Nucleus accumbens (tissue), 56 donors: ENCODE measurements around the gene JADE3.

ENCODE experiments used
- DNase-seq, 56 donors: peaks; one replicate each; lab custom pipeline; 2025; lab: John Stamatoyannopoulos, UW

JADE3 gene

DNA sequence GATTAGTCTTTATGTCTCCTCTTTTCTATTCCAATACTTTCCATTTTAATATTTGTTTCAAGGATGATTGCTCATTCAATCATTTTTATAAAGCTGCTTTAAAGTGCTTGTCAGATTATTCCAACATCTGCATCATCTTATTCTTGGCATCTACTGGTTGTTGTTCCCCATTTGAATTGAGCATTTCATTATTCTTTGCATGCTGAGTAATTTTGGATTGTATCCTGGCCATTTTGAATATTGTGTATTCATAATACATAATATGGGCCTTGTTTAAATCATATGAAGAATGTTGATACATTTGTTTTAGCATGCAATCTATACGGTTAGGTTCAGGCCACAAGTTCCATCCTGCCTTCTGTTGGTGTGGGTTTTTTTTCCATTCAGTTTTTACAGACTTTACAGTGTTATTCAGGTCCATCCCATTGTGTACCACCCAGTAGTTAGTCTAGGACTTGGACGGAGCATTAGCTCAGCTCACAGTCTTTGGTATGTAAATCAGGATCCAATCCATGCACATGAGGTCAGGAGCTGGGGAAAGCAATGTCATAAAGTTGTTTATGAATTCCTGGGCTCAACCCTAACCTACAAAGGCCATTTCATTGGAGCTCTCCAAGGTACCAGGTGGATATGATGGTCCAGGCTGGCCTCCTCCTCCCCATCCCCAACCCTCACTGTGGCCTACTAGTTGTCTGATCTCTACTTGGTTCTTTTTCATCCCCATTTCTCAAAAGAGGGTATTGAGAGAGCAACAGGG is 186.3 kb downstream of the JADE3 start:
- DNase-seq = no peak

GRCh38 chrX:47101206-47101605 is 189.0 kb downstream of the JADE3 start:
- no peak for DNase-seq
